Upper lobe of right lung (tissue), 1 donor: Measurements from ENCODE around the gene FCMR. TPM values are rescaled to one million over a fixed set of nuclear protein-coding genes. Genes with fewer than 3 reads are reported as not detected.

Experiments
- ATAC-seq: fragments of 200-7000 bp; cut with Tn5 transposase; one replicate; pipeline ENCODE4 v1.9.1; 2020; ENCODE audit warnings: mild to moderate bottlenecking, moderate library complexity
- DNase-seq: peaks from one replicate; pipeline ENCODE4 v3.0.0-alpha.2; 2020
- H3K27ac ChIP-seq: fragments of 200-600 bp; one replicate; pipeline ENCODE4 v1.8.0; 2022
- H3K27me3 ChIP-seq: fragments of 200-600 bp; one replicate; pipeline ENCODE4 v1.8.0; 2022; ENCODE audit warnings: mild to moderate bottlenecking
- H3K36me3 ChIP-seq: fragments of 200-600 bp; one replicate; pipeline ENCODE4 v1.8.0; 2022
- H3K4me1 ChIP-seq: fragments of 200-600 bp; one replicate; pipeline ENCODE4 v1.8.0; 2022
- H3K4me3 ChIP-seq: fragments of 200-600 bp; one replicate; pipeline ENCODE4 v1.8.0; 2022; ENCODE audit warnings: mild to moderate bottlenecking
- H3K9me3 ChIP-seq: fragments of 200-600 bp; one replicate; pipeline ENCODE4 v1.8.0; 2022
- CTCF ChIP-seq: fragments of 200-600 bp; IDR thresholded peaks from one replicate; pipeline ENCODE4 v1.8.0; 2022; ENCODE audit warnings: antibody characterized with exemption
- intact Hi-C: fragments of 100-400 bp; cut with DNase I; formaldehyde crosslinking; loops from one replicate; pipeline ENCODE4 v1.11.0; 2022
- total RNA-seq: library from RNA; stranded (reverse); fragmentation: NEBNext Ultra II Directional; extraction: Animal tissue kit (Norgen Biotek cat#: 25700); gene quantifications from one replicate; pipeline ENCODE4 v1.2.1, GENCODE V29; 2021
- donor health status: DM: no; HTN: yes; CAD: no; lungs with severe emphysema.

FCMR gene
- total RNA-seq, 1 donor from 2014 or later: 12.6 TPM

DNA sequence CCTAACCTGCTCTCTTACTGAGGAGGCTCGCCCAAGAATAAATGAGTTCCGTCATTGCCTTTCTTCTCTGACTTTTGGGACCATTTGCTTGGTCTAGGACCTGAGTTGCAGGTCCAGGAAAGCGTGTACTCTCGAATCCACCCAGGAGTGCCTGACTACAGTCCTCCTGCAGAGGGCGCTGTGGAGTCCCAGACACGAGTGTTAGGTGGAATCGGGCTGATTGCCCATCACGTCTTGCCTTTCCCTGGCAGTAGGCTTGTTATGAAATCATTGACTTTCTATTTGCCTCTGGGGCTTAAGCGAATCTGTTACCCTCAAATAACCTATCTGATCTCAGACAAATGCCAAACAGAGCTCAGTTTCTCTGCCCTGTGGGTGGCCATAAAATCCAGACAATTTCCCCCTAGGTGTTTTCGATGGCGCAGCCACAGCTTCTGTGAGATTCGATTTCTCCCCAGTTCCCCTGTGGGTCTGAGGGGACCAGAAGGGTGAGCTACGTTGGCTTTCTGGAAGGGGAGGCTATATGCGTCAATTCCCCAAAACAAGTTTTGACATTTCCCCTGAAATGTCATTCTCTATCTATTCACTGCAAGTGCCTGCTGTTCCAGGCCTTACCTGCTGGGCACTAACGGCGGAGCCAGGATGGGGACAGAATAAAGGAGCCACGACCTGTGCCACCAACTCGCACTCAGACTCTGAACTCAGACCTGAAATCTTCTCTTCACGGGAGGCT lies 56.6 kb downstream of the FCMR start, which contains the start of gene IL20:
Gene IL20 (plus strand): TSS at position 685 of the 733 bp plus-strand sequence. CDS start 230 bp downstream, outside the sequence.
- DNase-seq (peak; percentile 92), ATAC-seq (peak; percentile 99)
- intact Hi-C loops: no loop called here
- Histone ChIP-seq H3K36me3 (no peaks in the 10 kb centered on the region), H3K4me3 (no peak within 1 kb of the TSS), H3K27ac (no peak within 1 kb of the TSS), H3K9me3 (no peaks in the 10 kb centered on the region), H3K4me1 (peaks cover 8% of the 10 kb centered on the region), H3K27me3 (no peaks in the 10 kb centered on the region)
- TF ChIP-seq CTCF: peak; percentile 92

DNA sequence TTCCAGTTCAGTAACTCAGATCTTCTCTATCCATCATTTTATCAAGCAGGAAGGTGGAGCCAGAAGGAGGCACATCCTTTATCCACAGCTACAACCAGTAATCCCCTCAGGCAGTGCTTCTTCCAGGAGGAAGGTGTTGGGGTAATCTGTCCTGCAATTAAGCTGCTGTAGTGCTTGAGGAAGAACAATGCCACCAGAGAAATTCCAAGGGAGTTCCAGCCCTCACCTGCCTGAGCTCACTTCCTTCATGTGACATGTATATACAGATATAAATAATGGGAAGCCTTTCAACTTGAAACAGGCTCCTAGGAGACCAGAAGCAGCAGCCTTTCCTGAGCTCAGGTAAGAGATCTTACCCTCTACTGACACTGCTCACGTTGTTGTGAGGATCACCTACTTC lies 58.5 kb downstream of the FCMR start:
- Histone ChIP-seq H3K27ac (no peak overlapping the region), H3K4me3 (no peak overlapping the region), H3K36me3 (no peaks in the 10 kb centered on the region), H3K4me1 (peaks cover 8% of the 10 kb centered on the region), H3K9me3 (no peaks in the 10 kb centered on the region), H3K27me3 (no peaks in the 10 kb centered on the region)
- DNase-seq (no peak), ATAC-seq (no peak)
- intact Hi-C loops: no loop called here
- no peak for TF ChIP-seq CTCF

DNA sequence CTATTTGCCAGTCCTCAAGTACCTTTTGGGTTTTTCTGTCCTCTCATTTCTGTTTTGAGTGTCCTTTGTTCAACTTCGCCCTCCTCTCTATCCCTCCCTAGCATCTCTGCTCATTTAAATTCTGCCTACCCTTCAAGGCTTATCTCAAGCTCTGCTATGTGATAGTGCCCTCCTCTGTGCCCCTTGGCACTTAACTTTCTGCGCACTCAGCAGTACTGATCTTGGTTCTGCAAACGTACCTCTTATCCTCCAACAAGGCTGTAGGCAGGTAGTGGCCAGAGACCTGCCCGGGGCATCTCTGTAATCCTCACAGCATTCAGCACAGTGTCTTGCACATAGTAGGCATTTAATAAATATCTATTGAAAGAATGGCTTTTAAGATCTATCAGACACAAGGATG lies 61.6 kb downstream of the FCMR start:
- DNase-seq (no peak), ATAC-seq (no peak)
- Histone ChIP-seq H3K36me3 (no peaks in the 10 kb centered on the region), H3K27ac (no peak overlapping the region), H3K9me3 (no peaks in the 10 kb centered on the region), H3K4me1 (peaks cover 4% of the 10 kb centered on the region), H3K4me3 (no peak overlapping the region), H3K27me3 (no peaks in the 10 kb centered on the region)
- intact Hi-C loops: no loop called here
- TF ChIP-seq CTCF: no peak

- H3K27me3 ChIP-seq: no peaks in the 10 kb centered on the region
- H3K9me3 ChIP-seq: no peaks in the 10 kb centered on the region
- no peaks in the 10 kb centered on the region for H3K4me1 ChIP-seq
- H3K36me3 ChIP-seq: no peaks in the 10 kb centered on the region
- intact Hi-C loops: no loop called here
- peak; percentile 66 for ATAC-seq
- no peak for DNase-seq
- no peak overlapping the region for H3K4me3 ChIP-seq
- no peak for TF ChIP-seq CTCF
- no peak overlapping the region for H3K27ac ChIP-seq
Observed at GRCh38 chr1:206859082-206859521, 62.6 kb downstream of the FCMR start.

- no peak for DNase-seq
- Histone ChIP-seq H3K27me3 (no peaks in the 10 kb centered on the region), H3K4me3 (no peak overlapping the region), H3K27ac (no peak overlapping the region), H3K36me3 (no peaks in the 10 kb centered on the region), H3K4me1 (no peaks in the 10 kb centered on the region), H3K9me3 (no peaks in the 10 kb centered on the region)
- intact Hi-C loops: no loop called here
- no peak for TF ChIP-seq CTCF
- peak; percentile 21 for ATAC-seq
Observed at GRCh38 chr1:206856674-206857464, 64.9 kb downstream of the FCMR start.
